Effector memory CD4-positive, alpha-beta T cell (primary cell): ENCODE results near the gene REM2.
"Not testable (repeated sequence)": the region's sequence is repeated elsewhere in the genome, so short reads cannot be mapped to it uniquely, and the experiment has no call there.

Experiments
- DNase-seq, 3 donors: peaks; one replicate each; pipeline ENCODE4 v3.0.0-alpha.2; 2020
- H3K27ac ChIP-seq: 2 replicates; pipeline ENCODE4 v1.7.0; 2013; ENCODE audit warnings: mild to moderate bottlenecking, low read length, moderate library complexity; ENCODE audit not compliant: insufficient read depth, poor library complexity, severe bottlenecking
- H3K27me3 ChIP-seq: replicated peaks from 2 replicates; pipeline ENCODE4 v1.7.0; 2013; ENCODE audit warnings: mild to moderate bottlenecking, low read length; ENCODE audit not compliant: insufficient read depth, control insufficient read depth, poor library complexity, severe bottlenecking
- H3K36me3 ChIP-seq: 2 replicates; pipeline ENCODE4 v1.7.0; 2013; ENCODE audit warnings: mild to moderate bottlenecking, low read length, moderate library complexity; ENCODE audit not compliant: control insufficient read depth, insufficient read depth
- H3K4me1 ChIP-seq: 2 replicates; pipeline ENCODE4 v1.7.0; 2013; ENCODE audit warnings: low read length, mild to moderate bottlenecking; ENCODE audit not compliant: control insufficient read depth, insufficient read depth, poor library complexity, severe bottlenecking
- H3K4me3 ChIP-seq: 2 replicates; pipeline ENCODE4 v1.7.0; 2013; ENCODE audit warnings: low read length, low read depth, mild to moderate bottlenecking; ENCODE audit not compliant: insufficient read depth, poor library complexity, severe bottlenecking
- H3K9me3 ChIP-seq: 2 replicates; pipeline ENCODE4 v1.7.0; 2013; ENCODE audit warnings: mild to moderate bottlenecking, low read length, moderate library complexity; ENCODE audit not compliant: control insufficient read depth

The REM2 gene

DNA sequence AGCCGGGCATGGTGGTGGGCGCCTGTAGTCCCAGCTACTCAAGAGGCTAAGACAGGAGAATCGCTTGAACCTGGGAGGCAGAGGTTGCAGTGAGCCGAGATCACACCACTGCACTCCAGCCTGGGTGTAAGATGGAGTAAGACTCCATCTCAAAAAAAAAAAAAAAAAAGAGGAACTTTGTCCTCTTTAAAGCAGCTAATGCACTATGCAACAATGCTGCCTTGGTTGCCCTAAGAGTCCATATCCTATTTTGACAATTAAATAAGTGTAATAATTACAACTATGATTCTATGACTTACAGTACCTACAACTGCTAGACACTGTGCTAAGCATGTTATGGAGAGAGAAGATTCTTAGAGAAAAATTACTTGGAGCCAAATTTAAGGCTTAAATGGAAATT, 31.8 kb downstream of the REM2 start:
- DNase-seq, H3K27me3 ChIP-seq, H3K4me1 ChIP-seq, H3K4me3 ChIP-seq, H3K9me3 ChIP-seq, H3K27ac ChIP-seq: not testable (repeated sequence)
- peaks cover 17% of the 10 kb centered on the region for H3K36me3 ChIP-seq

DNA sequence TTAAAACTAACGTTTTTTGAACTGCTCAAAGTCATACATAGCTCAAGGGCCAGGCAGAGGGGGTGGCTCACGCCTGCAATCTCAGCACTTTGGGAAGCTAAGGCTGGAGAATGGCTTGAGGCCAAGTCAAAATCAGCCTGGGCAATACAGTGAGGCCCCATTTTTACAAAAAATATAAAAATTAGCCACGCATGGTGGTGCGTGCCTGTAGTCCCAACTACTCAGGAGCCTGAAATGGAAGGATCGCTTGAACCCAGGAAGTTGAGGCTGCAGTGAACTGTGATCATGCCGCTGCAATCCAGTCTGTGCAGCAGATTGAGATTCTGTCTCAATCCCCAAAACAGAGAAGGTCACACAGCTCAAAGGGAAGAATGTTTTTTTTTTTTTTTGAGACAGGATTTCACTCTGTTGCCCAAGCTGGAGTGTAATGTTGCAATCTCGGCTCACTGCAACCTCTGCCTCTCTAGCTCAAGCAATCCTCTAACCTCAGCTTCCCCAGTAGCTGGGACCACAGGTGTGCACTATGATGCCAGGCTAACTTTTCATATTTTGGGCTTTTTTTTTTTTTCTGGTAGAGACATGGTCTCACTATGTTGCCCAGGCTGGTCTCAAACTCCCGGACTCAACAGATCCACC, 33.0 kb downstream of the REM2 start:
- no peak overlapping the region for H3K27ac ChIP-seq
- no peaks in the 10 kb centered on the region for H3K27me3 ChIP-seq
- no peak overlapping the region for H3K4me3 ChIP-seq
- peaks cover 16% of the 10 kb centered on the region for H3K36me3 ChIP-seq
- no peak for DNase-seq
- no peaks in the 10 kb centered on the region for H3K9me3 ChIP-seq
- peaks cover 12% of the 10 kb centered on the region for H3K4me1 ChIP-seq

DNA sequence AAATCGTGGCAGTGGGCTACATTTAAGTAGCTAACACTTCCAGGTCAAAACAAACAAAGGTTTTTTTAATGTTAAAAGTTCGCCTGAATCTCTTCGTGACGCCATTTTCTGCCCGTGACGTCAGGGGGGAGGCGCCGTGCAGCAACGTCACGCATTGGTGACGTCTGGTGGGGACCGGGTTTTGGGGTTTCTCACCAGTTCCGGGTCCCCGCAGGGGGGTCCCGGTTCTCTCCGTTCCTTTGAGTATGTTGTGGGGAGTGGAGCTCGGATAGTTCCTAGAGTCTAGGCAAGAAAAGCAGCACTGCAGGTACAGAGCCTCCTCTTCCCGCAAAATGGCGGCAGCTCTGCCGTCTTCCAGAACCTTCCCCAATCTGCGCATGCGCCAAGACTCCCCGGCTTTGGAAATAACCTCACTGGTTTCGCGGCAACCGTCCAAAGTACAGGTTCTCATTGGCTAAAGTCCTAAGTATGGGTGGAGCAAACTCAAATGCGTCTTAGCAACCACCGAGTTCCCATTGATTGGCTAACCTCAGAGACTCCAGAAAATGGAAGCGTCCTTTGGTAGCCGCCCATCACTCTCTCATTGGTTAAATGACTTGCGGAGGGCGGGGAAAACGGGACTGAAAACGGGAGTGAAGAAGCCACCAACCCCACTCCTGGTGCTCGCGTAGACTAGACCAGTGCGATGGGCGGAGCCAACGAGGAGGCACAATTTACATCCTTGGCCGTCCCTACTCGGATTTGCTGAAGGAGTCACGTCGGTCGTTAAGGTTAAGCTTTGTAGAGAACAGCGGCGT, 36.0 kb downstream of the REM2 start, which contains the start of gene RBM23:
RBM23 (minus strand) TSS at position 346 of the 797 bp plus-strand sequence.
- Histone ChIP-seq H3K27me3 (no peaks in the 10 kb centered on the region), H3K9me3 (no peaks in the 10 kb centered on the region), H3K27ac (peak within 1 kb of the TSS; percentile 100), H3K4me1 (peaks cover 12% of the 10 kb centered on the region), H3K4me3 (peak within 1 kb of the TSS; percentile 77), H3K36me3 (peaks cover 26% of the 10 kb centered on the region)
- peak; percentile 99 to 100 (median 100) for DNase-seq

DNA sequence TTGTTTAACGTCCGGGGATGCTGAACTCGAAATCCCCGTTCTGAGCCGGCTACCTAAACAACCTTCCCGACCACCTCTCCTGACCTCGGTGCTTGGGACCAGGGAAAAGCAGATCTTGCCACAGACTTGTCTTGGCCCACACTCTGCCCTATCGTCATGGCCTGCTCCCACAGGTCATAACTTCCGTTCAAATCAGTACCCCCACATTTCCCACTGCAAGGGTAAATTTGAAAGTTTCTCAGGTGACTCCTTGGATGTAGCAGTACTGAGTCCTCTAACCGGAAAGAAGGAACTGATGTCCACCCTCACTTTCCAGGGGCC, 36.5 kb downstream of the REM2 start:
- H3K27ac ChIP-seq: peak overlapping the region; percentile 89
- DNase-seq: no peak
- H3K9me3 ChIP-seq: no peaks in the 10 kb centered on the region
- no peaks in the 10 kb centered on the region for H3K27me3 ChIP-seq
- peaks cover 31% of the 10 kb centered on the region for H3K36me3 ChIP-seq
- H3K4me1 ChIP-seq: peaks cover 12% of the 10 kb centered on the region
- peak overlapping the region; percentile 9 for H3K4me3 ChIP-seq

DNA sequence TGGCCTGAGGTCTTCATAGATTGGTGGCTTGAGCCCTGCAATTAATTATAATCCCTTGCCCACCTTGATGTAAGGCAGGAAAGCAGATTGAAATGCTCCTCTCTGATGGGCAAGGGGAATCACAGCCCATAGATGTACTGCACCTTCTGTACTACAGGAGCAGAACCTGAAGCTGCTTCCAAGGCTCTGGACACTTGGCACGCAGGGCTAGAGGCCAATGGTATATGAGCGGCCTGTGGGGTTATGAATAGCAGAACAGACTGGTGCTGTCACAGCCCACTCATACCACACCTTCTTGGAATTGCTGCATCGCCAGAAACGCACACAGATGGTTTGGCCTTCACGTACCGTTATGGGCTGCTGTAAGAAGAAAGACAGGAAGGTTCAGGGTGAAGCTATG, 37.7 kb downstream of the REM2 start:
- DNase-seq: no peak
- no peak overlapping the region for H3K27ac ChIP-seq
- peaks cover 32% of the 10 kb centered on the region for H3K36me3 ChIP-seq
- H3K4me3 ChIP-seq: no peak overlapping the region
- H3K4me1 ChIP-seq: peaks cover 12% of the 10 kb centered on the region
- no peaks in the 10 kb centered on the region for H3K27me3 ChIP-seq
- no peaks in the 10 kb centered on the region for H3K9me3 ChIP-seq

DNA sequence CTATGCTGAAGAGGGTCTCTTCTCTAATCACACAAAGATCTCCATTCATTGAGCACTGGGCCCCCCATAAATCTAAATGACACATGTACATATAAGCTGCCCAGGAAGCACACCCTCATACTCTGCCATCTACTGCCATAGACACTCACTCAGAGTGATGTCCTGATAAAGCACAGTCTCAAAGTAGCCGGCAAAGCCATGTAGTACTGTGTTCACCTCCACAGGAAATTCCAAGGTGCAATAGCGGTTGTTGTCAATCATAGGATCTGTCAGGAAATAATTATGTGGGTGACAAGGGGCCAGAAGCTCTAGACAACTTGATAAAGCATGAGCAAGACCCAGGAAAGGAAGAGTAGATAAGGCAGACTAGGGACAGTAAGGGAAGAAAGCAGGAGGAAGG, 39.3 kb downstream of the REM2 start:
- H3K4me1 ChIP-seq: peaks cover 12% of the 10 kb centered on the region

DNA sequence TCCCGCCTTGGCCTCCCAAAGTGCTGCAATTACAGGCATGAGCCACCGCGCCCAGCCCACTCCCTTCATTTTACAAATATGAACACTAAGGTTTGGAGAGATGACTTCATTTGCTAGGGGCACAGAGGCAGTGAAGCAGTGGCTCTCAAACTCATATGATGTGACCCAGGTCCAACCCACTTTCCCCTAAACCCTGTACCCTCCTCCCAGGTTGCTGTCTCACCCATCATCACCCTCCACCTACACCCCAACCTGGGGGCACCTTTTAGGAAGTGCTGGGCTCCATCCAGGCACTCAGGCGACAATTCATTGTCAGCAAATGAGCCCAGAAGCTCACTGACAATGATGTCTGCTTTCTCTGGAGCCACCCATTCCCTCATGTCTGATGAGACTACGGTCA, 40.7 kb downstream of the REM2 start:
- DNase-seq: no peak
- Histone ChIP-seq H3K9me3 (no peaks in the 10 kb centered on the region), H3K4me1 (peaks cover 14% of the 10 kb centered on the region), H3K36me3 (peaks cover 37% of the 10 kb centered on the region), H3K4me3 (no peak overlapping the region), H3K27ac (no peak overlapping the region), H3K27me3 (no peaks in the 10 kb centered on the region)

More for the DNA sequence above, 39.3 kb downstream of the REM2 start:
- Histone ChIP-seq H3K36me3 (peaks cover 37% of the 10 kb centered on the region), H3K27ac (no peak overlapping the region), H3K9me3 (no peaks in the 10 kb centered on the region), H3K27me3 (no peaks in the 10 kb centered on the region), H3K4me3 (no peak overlapping the region)
- no peak for DNase-seq

DNA sequence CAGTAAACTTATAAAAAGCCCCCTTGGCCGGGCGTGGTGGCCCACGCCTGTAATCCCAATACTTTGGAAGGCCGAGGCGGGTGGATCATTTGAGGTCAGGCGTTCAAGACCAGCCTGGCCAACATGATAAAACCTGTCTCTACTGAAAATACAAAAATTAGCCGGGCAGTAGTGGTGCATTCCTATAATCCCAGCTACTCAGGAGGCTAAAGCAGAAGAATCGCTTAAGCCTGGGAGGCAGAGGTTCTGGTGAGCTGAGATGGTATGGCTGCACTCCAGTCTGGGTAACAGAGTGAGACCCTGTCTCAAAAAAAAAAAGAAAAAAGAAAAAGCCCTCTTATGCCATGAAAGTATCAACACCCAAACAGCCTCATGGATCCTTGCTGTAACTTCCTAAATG, 42.5 kb downstream of the REM2 start:
- Histone ChIP-seq H3K4me1 (peaks cover 9% of the 10 kb centered on the region), H3K4me3 (no peak overlapping the region), H3K9me3 (no peaks in the 10 kb centered on the region), H3K36me3 (peaks cover 35% of the 10 kb centered on the region), H3K27ac (no peak overlapping the region), H3K27me3 (no peaks in the 10 kb centered on the region)
- no peak for DNase-seq

DNA sequence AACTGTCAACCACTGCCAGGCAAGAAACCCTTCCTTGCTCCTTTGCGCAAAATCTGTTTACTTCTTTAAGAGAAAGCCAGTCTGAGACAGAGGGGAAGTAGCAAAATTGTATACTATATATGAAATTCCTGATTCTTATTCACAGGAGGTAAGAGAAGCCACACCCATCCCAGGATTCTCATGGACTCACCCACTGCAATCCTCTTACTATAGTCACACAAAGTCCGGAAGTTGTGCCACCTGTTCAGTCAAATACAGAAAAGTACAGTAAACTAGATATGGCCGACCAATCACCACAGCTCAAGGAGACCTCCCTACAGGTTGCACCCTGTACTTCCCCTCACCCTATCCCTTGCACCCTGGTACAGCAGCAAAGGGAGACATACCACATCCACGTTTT, 43.3 kb downstream of the REM2 start:
- Histone ChIP-seq H3K27me3 (no peaks in the 10 kb centered on the region), H3K4me3 (no peak overlapping the region), H3K36me3 (peaks cover 28% of the 10 kb centered on the region), H3K9me3 (no peaks in the 10 kb centered on the region), H3K27ac (no peak overlapping the region), H3K4me1 (peaks cover 9% of the 10 kb centered on the region)
- no peak for DNase-seq
